Measurements from ENCODE around the gene SMARCA2.

The SMARCA2 gene

DNA sequence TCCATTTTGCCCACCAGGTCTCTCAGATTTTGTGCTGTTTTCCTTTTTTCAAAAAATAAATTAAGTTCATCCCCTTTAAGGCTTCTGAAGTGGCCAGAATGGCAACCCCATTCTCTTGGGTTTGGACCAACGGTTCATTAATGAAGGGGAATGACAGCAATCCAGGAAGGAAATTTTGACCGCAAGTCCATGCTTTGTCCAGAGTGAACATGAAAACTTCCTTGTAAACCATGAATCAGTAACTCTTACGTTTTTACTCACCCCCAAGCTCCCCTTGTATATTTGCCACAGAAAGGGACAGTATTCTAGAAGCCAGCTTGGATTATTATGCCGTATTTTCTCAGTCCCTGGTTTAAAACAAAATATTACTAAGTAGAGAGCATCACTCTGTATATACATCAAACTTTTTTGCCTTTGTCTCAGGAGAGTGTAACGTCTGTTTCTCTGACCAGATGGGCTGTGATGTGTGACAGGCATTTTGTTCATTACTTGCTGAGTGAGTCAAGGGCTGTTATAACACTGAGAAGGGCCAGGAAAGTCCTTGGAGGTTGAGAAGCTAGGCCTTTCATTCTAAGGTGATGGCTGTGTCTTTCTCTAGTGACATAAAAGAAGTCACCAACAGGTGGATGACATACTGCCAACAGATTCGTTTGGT lies 148.2 kb downstream of the SMARCA2 start:
- TF ChIP-seq, protein P1, sequence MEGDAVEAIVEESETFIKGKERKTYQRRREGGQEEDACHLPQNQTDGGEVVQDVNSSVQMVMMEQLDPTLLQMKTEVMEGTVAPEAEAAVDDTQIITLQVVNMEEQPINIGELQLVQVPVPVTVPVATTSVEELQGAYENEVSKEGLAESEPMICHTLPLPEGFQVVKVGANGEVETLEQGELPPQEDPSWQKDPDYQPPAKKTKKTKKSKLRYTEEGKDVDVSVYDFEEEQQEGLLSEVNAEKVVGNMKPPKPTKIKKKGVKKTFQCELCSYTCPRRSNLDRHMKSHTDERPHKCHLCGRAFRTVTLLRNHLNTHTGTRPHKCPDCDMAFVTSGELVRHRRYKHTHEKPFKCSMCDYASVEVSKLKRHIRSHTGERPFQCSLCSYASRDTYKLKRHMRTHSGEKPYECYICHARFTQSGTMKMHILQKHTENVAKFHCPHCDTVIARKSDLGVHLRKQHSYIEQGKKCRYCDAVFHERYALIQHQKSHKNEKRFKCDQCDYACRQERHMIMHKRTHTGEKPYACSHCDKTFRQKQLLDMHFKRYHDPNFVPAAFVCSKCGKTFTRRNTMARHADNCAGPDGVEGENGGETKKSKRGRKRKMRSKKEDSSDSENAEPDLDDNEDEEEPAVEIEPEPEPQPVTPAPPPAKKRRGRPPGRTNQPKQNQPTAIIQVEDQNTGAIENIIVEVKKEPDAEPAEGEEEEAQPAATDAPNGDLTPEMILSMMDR (IDR thresholded peaks at IDR 0.05; ENCODE audit: insufficient read depth, low read depth, low read length, missing control alignments): no peak
- H3K4me3 ChIP-seq (ENCODE audit: low read depth, low read length): no peak overlapping the region
- DNase-seq (ENCODE audit: low read depth): no peak

DNA sequence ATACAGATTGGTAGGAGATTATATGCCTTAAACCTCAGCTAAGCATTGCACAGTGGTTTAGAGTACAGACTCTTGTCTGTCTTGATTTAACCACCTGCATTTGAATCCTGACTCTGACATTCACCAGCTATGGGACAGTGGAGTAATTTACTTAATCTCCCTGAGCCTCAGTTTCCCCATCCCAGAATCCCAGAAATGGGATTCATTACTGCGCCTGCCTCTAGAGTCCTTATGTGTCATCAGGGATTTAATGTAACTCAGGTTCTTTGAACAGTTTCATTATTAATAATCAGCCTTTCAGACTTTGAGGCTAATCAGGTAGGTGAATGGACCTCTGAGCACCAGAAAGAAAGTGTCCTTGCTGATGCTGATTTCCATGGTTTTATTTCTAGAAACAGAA lies 149.1 kb downstream of the SMARCA2 start:
- TF ChIP-seq, protein P1 (IDR thresholded peaks at IDR 0.05; ENCODE audit: insufficient read depth, low read depth, low read length, missing control alignments): no peak
- H3K4me3 ChIP-seq (ENCODE audit: low read depth, low read length): no peak overlapping the region
- no peak for DNase-seq (ENCODE audit: low read depth)

DNA sequence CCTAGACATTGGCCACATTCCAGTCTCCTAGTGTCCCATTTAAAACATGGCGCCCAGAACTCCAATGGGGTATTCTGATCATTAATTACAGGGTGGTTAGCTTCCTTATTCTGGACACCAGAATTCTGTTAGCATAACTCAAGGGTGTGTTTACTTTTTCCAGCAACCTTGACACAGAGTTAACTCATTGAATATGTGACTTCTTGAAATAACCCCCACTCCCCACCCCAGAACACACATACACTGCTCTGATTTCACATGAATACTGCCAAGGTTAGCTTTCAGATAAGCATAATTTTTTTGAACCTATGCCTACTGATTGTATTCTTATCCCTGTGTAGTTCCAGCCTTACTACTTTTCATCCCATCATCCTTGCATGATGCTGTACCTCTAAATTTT lies 151.1 kb downstream of the SMARCA2 start:
- H3K4me3 ChIP-seq (ENCODE audit: low read depth, low read length): no peak overlapping the region
- TF ChIP-seq, protein P1 (IDR thresholded peaks at IDR 0.05; ENCODE audit: insufficient read depth, low read depth, low read length, missing control alignments): no peak
- no peak for DNase-seq (ENCODE audit: low read depth)

DNA sequence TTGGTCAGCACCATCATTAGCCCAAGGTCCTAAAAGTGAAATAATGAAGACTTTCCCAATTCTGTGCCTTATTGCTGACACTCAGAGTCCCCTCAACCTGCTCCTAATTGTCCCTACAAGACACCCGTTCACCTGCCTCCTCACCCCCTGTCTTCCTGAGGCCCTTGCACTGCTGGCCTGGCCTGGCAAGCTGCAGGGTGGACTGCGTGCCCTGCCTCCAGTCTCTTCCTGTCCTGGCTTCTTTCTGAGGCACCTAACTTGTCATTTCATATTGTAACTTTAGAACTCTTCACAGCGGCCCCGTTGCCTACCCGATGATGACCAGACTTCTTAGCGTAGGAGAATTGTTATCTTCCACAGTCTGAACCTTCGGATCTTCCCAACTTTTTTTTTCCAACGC lies 153.9 kb downstream of the SMARCA2 start:
- no peak overlapping the region for H3K4me3 ChIP-seq (ENCODE audit: low read depth, low read length)
- TF ChIP-seq, protein P1 (IDR thresholded peaks at IDR 0.05; ENCODE audit: insufficient read depth, low read depth, low read length, missing control alignments): no peak
- DNase-seq (ENCODE audit: low read depth): no peak

DNA sequence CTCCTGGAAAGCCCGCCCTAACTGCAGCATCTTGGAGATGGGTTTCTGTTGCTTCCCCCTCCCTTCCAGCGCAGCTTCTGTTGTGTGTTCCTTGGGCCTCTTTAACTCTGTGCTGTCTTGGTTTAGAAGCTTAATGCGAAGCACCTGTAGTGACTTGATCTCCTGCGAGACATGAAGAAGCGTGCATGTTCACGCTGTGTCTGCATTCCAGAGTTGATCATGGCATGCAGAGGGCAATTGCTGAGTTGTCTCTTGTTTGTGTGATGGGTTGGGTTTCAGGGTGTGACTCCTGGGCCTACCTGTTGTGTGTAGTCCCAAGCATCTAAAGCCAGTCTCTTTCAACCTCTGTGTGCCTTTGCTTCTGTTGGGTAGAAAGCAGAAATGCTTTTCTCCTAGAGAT lies 155.6 kb downstream of the SMARCA2 start:
- DNase-seq (ENCODE audit: low read depth): no peak
- H3K4me3 ChIP-seq (ENCODE audit: low read depth, low read length): no peak overlapping the region
- TF ChIP-seq, protein P1 (IDR thresholded peaks at IDR 0.05; ENCODE audit: insufficient read depth, low read depth, low read length, missing control alignments): no peak

DNA sequence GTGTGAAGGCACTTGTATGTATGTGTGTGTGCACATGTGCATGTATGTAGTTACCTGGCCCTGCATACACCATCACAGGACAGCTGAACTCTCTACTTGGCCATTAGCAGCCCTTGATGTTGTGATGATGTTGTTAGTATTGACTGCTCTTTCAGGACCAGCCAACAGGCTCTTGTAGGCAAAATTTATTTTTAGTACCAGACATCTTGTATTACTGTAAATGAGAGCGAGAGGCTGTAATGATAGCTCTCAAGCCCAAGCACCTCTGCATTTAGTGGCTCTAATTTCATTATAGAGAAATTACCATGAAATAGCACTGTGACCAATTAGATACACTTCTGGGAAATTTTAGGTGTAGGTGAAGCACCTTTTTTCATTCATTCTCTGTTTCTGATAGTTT lies 158.0 kb downstream of the SMARCA2 start:
- no peak for DNase-seq (ENCODE audit: low read depth)
- H3K4me3 ChIP-seq (ENCODE audit: low read depth, low read length): no peak overlapping the region
- TF ChIP-seq, protein P1 (IDR thresholded peaks at IDR 0.05; ENCODE audit: insufficient read depth, low read depth, low read length, missing control alignments): no peak

DNA sequence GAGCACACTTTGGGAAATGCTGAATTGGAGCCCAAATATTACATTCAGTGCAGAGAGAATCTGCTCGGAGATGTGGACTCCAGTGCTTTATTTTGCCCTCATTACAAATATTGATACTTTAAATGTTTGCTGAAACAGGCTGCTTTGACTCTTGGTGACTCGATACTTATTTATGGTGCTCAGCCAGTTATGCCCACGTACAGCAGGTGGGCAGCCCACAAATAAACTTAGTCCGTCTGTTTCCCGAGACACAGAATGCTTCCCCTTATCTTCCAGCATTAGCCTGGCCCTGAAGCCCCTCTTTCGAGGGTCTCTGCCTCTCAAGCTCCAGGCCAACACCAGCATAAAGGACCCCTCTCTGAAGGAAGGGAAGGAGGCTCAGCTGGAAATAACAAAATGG lies 158.7 kb downstream of the SMARCA2 start:
- DNase-seq (ENCODE audit: low read depth): no peak
- H3K4me3 ChIP-seq (ENCODE audit: low read depth, low read length): no peak overlapping the region
- TF ChIP-seq, protein P1 (IDR thresholded peaks at IDR 0.05; ENCODE audit: insufficient read depth, low read depth, low read length, missing control alignments): no peak
